HCT116 (cell line): ENCODE data around the gene COG1. TPM values are rescaled to one million over a fixed set of nuclear protein-coding genes. Genes with fewer than 3 reads are reported as not detected.

Experiments
- ATAC-seq: fragments of 200-7000 bp; cut with Tn5 transposase; 2 replicates; pipeline ENCODE4 v1.9.1; 2020; ENCODE audit warnings: mild to moderate bottlenecking, moderate library complexity
- BruUV-seq: library from RNA; stranded (reverse); fragments of 400-500 nt; replicated peaks from 2 replicates; lab custom pipeline; 2021; lab: Mats Ljungman, UMichigan
- CTCF ChIA-PET: fragments of 300-600 bp; sonication (Branson Sonifier 250); formaldehyde crosslinking; loops from one replicate; lab custom pipeline; 2021; ENCODE audit warnings: antibody characterized with exemption; lab: Charles Lee
- POLR2A ChIA-PET: fragments of 300-600, 350-600 bp; sonication (Branson Sonifier 250); formaldehyde crosslinking; loops from one replicate; lab custom pipeline; 2021; ENCODE audit warnings: antibody characterized with exemption; lab: Charles Lee
- RAD21 ChIA-PET, 2 experiments: fragments of 300-600 bp; sonication (Branson Sonifier 250); formaldehyde crosslinking; loops; one replicate each; lab custom pipeline; 2023; ENCODE audit warnings: low total read pairs in 2 of 2; ENCODE audit not compliant: uncharacterized antibody in 2 of 2, unreplicated experiment in 2 of 2, low non-redundant PET in 1 of 2; lab: Charles Lee
- DNase-seq: peaks from one replicate; pipeline ENCODE4 v3.0.0-alpha.2; 2010; ENCODE audit warnings: low read depth, low spot score
- H2AFZ ChIP-seq: fragments of 200-600 bp; shearing (Covaris generic), sonication (generic); 2 replicates; pipeline ENCODE4 v1.6.1; 2017; ENCODE audit warnings: low read depth, mixed run types, mixed read lengths, antibody characterized with exemption, low read length; ENCODE audit not compliant: poor library complexity, severe bottlenecking
- H3K27ac ChIP-seq: 2 replicates; pipeline ENCODE4 v1.5.1; 2012; ENCODE audit warnings: low read depth, low read length
- H3K27me3 ChIP-seq: fragments of 200-600 bp; sonication (generic); 2 replicates; pipeline ENCODE4 v1.6.1; 2016; ENCODE audit warnings: mixed run types, low read length, mixed read lengths; ENCODE audit not compliant: insufficient read depth
- H3K36me3 ChIP-seq, 2 experiments: fragments of 200-500 bp in 1 of 2; fragments of 200-600 bp in 1 of 2; sonication (Bioruptor generic) in 1 of 2; sonication (generic) in 1 of 2; 2 replicates each; pipeline versions ENCODE4 v1.5.1 to v1.6.1; 2014 to 2016; ENCODE audit warnings: low read length in 2 of 2, inconsistent platforms in 1 of 2, mixed read lengths in 1 of 2, mixed run types in 1 of 2; ENCODE audit not compliant: insufficient read depth in 2 of 2, control insufficient read depth in 1 of 2
- H3K4me1 ChIP-seq, 2 experiments: fragments of 200-600 bp in 1 of 2; sonication (generic) in 1 of 2; 2 replicates each; pipeline versions ENCODE4 v1.5.1 to v1.6.1; 2012 to 2017; ENCODE audit warnings: low read length in 2 of 2, inconsistent platforms in 1 of 2, mild to moderate bottlenecking in 1 of 2, mixed read lengths in 1 of 2, mixed run types in 1 of 2, moderate library complexity in 1 of 2; ENCODE audit not compliant: insufficient read depth in 2 of 2, control insufficient read depth in 1 of 2
- H3K4me2 ChIP-seq: fragments of 200-600 bp; sonication (generic); 2 replicates; pipeline ENCODE4 v1.6.1; 2017; ENCODE audit warnings: mixed run types, low read length, mixed read lengths
- H3K4me3 ChIP-seq, 2 experiments: fragments of 200-600 bp in 1 of 2; sonication (generic) in 1 of 2; replicated peaks in 1 of 2; 2 replicates each; pipeline ENCODE4 v1.5.1; 2011 to 2016; ENCODE audit warnings: low read length in 2 of 2, control low read depth in 1 of 2, low read depth in 1 of 2, mild to moderate bottlenecking in 1 of 2, mixed read lengths in 1 of 2, mixed run types in 1 of 2
- H3K79me2 ChIP-seq: fragments of 200-600 bp; sonication (generic); 2 replicates; pipeline ENCODE4 v1.6.1; 2017; ENCODE audit warnings: mild to moderate bottlenecking, mixed run types, low read length, moderate library complexity, mixed read lengths; ENCODE audit not compliant: insufficient read depth
- H3K9ac ChIP-seq: fragments of 200-600 bp; sonication (generic); 2 replicates; pipeline ENCODE4 v1.6.1; 2016; ENCODE audit warnings: low read length, mixed read lengths
- H3K9me2 ChIP-seq: fragments of 200-600 bp; sonication (generic), shearing (Covaris generic); 2 replicates; pipeline ENCODE4 v1.6.1; 2017; ENCODE audit warnings: mixed run types, mild to moderate bottlenecking, moderate library complexity; ENCODE audit not compliant: insufficient read depth
- H3K9me3 ChIP-seq, 2 experiments: fragments of 200-500 bp in 1 of 2; fragments of 200-600 bp in 1 of 2; sonication (Bioruptor generic) in 1 of 2; sonication (generic) in 1 of 2; 2 replicates each; pipeline ENCODE4 v1.6.1; 2014 to 2017; ENCODE audit warnings: low read length in 2 of 2, mixed read lengths in 2 of 2, inconsistent platforms in 1 of 2, low read depth in 1 of 2, mild to moderate bottlenecking in 1 of 2, mixed run types in 1 of 2, moderate library complexity in 1 of 2; ENCODE audit not compliant: control insufficient read depth in 1 of 2, insufficient read depth in 1 of 2
- H4K20me1 ChIP-seq: fragments of 200-600 bp; sonication (generic), shearing (Covaris generic); 2 replicates; pipeline ENCODE4 v1.6.1; 2017; ENCODE audit warnings: mixed run types, mild to moderate bottlenecking, moderate library complexity; ENCODE audit not compliant: insufficient read depth
- FOSL1 ChIP-seq: IDR thresholded peaks from 2 replicates; pipeline ENCODE4 v1.6.1; 2012; ENCODE audit warnings: low read depth
- MAX ChIP-seq: IDR thresholded peaks from 2 replicates; pipeline ENCODE4 v1.6.1; 2012
- POLR2A ChIP-seq: IDR thresholded peaks from 2 replicates; pipeline ENCODE4 v1.7.0; 2011; ENCODE audit warnings: borderline replicate concordance; ENCODE audit not compliant: insufficient read depth, insufficient read length; ENCODE audit errors: extremely low read depth
- RAD21 ChIP-seq: IDR thresholded peaks from 2 replicates; pipeline ENCODE4 v1.6.1; 2012; ENCODE audit warnings: low read depth, mild to moderate bottlenecking
- SP1 ChIP-seq: IDR thresholded peaks from 2 replicates; pipeline ENCODE4 v1.6.1; 2012; ENCODE audit warnings: low read depth
- TCF7L2 ChIP-seq: IDR thresholded peaks from 2 replicates; pipeline ENCODE4 v1.7.0; 2011; ENCODE audit warnings: borderline replicate concordance, inconsistent platforms; ENCODE audit not compliant: insufficient read depth, insufficient read length; ENCODE audit errors: extremely low read depth
- ZFX ChIP-seq: fragments of 450-650 bp; IDR thresholded peaks from 2 replicates; pipeline ENCODE4 v1.6.1; 2017
- ZNF274 ChIP-seq: fragments of 200-500 bp; sonication (Bioruptor generic); IDR thresholded peaks from 2 replicates; pipeline ENCODE4 v1.6.1; 2014; ENCODE audit warnings: mild to moderate bottlenecking, low read depth, low read length, inconsistent platforms
- intact Hi-C: fragments of 100-400 bp; cut with micrococcal nuclease; formaldehyde crosslinking; loops from 2 replicates; pipeline ENCODE4 v1.10.0; 2022
- total RNA-seq: library from RNA; stranded (reverse); gene quantifications from one replicate; pipeline ENCODE4 v1.2.1, GENCODE V29; 2021; ENCODE audit not compliant: unreplicated experiment
- TF ChIP-seq, protein P1 (sequence below): IDR thresholded peaks from 2 replicates; pipeline ENCODE4 v1.6.1; 2011; ENCODE audit warnings: mild to moderate bottlenecking, low read length, moderate library complexity; ENCODE audit not compliant: insufficient replicate concordance; ENCODE audit errors: extremely low read depth
- TF ChIP-seq, protein P2 (sequence below), 3 experiments: fragments of 200-600 bp in 1 of 3; sonication (generic) in 1 of 3; IDR thresholded peaks in 2 of 3; conservative IDR thresholded peaks in 1 of 3; 2 replicates each; pipeline ENCODE4 v1.5.1; 2012 to 2017; ENCODE audit warnings: low read depth in 2 of 3, low read length in 2 of 3, antibody characterized with exemption in 1 of 3, borderline replicate concordance in 1 of 3, control low read depth in 1 of 3, mild to moderate bottlenecking in 1 of 3, mixed read lengths in 1 of 3, mixed run types in 1 of 3, moderate library complexity in 1 of 3; ENCODE audit not compliant: insufficient read depth in 1 of 3

COG1 gene
- total RNA-seq, 1 experiment from 2014 or later, result 44.6 TPM

- TF ChIP-seq, protein P1, sequence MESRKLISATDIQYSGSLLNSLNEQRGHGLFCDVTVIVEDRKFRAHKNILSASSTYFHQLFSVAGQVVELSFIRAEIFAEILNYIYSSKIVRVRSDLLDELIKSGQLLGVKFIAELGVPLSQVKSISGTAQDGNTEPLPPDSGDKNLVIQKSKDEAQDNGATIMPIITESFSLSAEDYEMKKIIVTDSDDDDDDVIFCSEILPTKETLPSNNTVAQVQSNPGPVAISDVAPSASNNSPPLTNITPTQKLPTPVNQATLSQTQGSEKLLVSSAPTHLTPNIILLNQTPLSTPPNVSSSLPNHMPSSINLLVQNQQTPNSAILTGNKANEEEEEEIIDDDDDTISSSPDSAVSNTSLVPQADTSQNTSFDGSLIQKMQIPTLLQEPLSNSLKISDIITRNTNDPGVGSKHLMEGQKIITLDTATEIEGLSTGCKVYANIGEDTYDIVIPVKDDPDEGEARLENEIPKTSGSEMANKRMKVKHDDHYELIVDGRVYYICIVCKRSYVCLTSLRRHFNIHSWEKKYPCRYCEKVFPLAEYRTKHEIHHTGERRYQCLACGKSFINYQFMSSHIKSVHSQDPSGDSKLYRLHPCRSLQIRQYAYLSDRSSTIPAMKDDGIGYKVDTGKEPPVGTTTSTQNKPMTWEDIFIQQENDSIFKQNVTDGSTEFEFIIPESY, result no peak
- TF ChIP-seq TCF7L2 (no peak), ZNF274 (no peak), FOSL1 (no peak), SP1 (no peak), ZFX (no peak), MAX (no peak), RAD21 (no peak)
Observed at GRCh38 chr17:73163043-73163442, 29.8 kb upstream of the COG1 start (continued).

DNA sequence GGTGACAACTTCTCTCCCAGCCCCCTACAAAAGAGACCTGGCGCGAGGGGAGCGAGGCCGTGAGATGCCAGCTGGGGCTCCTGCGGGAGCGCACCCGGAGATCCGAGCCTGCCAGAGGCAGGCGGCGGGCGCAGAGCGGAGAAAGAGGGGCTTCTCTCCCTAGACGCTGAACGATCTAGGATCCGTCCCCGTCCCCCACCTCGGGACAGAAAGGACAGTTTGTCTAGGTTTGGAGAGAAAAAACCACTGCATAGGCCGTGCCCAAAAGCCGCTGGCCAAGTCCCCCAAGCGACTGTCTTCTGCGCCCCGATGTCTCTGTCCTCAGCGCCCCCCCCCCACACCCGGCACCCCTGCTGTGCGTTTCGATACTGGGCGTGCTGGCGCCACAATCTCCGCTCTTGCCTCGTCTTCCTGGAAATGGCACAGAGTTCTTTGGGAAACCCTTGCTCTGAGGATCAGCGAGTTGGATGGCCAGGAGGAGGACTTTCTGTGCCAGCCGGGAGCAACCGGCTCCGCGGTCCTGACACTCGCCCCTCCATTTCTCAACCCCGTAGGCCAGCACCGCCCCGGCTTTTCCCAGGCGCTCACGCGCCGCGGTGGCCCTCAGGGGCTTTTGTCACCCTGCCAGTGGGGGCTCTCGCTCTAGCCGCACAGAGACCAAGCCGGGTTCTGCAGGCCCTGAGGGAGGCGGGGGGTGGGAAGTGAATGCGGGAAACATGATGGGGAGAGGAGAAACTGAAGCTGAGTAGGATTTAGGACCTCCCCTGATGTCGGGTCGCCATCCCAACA, 27.0 kb upstream of the COG1 start:
- H3K27ac ChIP-seq, result no peak overlapping the region
- CTCF ChIA-PET, result interaction anchor here (1.3 kb wide), 1 partner anchor 10 kb away, joined by 4 read pairs; no protein-coding TSS in a partner anchor

More for the DNA sequence above, 27.0 kb upstream of the COG1 start:
- Histone ChIP-seq H3K4me1 (no peaks in the 10 kb centered on the region), H4K20me1 (no peaks in the 10 kb centered on the region), H3K36me3 (no peaks in the 10 kb centered on the region), H3K27me3 (peaks cover 15% of the 10 kb centered on the region; the same call in 1 of the 2 replicates), H3K9ac (no peak overlapping the region), H3K79me2 (no peaks in the 10 kb centered on the region), H3K4me3 (no peak overlapping the region), H3K9me2 (no peaks in the 10 kb centered on the region), H3K4me2 (no peak overlapping the region), H2AFZ (no peak overlapping the region), H3K9me3 (no peaks in the 10 kb centered on the region)
- ATAC-seq, result no peak
- TF ChIP-seq, protein P2, sequence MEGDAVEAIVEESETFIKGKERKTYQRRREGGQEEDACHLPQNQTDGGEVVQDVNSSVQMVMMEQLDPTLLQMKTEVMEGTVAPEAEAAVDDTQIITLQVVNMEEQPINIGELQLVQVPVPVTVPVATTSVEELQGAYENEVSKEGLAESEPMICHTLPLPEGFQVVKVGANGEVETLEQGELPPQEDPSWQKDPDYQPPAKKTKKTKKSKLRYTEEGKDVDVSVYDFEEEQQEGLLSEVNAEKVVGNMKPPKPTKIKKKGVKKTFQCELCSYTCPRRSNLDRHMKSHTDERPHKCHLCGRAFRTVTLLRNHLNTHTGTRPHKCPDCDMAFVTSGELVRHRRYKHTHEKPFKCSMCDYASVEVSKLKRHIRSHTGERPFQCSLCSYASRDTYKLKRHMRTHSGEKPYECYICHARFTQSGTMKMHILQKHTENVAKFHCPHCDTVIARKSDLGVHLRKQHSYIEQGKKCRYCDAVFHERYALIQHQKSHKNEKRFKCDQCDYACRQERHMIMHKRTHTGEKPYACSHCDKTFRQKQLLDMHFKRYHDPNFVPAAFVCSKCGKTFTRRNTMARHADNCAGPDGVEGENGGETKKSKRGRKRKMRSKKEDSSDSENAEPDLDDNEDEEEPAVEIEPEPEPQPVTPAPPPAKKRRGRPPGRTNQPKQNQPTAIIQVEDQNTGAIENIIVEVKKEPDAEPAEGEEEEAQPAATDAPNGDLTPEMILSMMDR (IDR thresholded peaks at IDR 0.05 in 2 of 3, conservative IDR thresholded peaks at IDR 0.05 in 1 of 3; ENCODE audit: borderline replicate concordance in 1 of 3, insufficient read depth in 1 of 3, low read depth in 2 of 3, low read length in 2 of 3), result no peak
- TF ChIP-seq POLR2A, result no peak
- intact Hi-C loops, result no loop called here
- RAD21 ChIA-PET, result no interaction called here
- no TSS peak for BruUV-seq
- POLR2A ChIA-PET, result no interaction called here
- DNase-seq, result no peak
